OCI-LY3 (cell line): Measurements from ENCODE around the gene ZNF431.
"Not testable (repeated sequence)": the region's sequence is repeated elsewhere in the genome, so short reads cannot be mapped to it uniquely, and the experiment has no call there.

Experiments
- H2AFZ ChIP-seq: fragments of 200-600, 300-600 bp; shearing (Covaris generic); 2 replicates; pipeline ENCODE4 v1.6.0; 2014; ENCODE audit warnings: antibody characterized with exemption, low read depth, low read length
- H3K27ac ChIP-seq: fragments of 200-600, 300-600 bp; sonication (generic); 2 replicates; pipeline ENCODE4 v1.5.1; 2014; ENCODE audit warnings: mild to moderate bottlenecking, low read length, moderate library complexity, mixed read lengths
- H3K27me3 ChIP-seq: fragments of 200-600, 300-600 bp; sonication (generic); 2 replicates; pipeline ENCODE4 v1.6.1; 2014; ENCODE audit warnings: low read depth, low read length, mixed read lengths
- H3K36me3 ChIP-seq: fragments of 200-600, 300-600 bp; sonication (generic); replicated peaks from 2 replicates; pipeline ENCODE3; 2014; ENCODE audit warnings: low read depth, low read length, mixed read lengths
- H3K4me1 ChIP-seq: fragments of 300-600, 200-600 bp; sonication (generic); 2 replicates; pipeline ENCODE4 v1.6.1; 2014; ENCODE audit warnings: low read length, mixed read lengths
- H3K4me2 ChIP-seq: fragments of 200-600, 300-600 bp; sonication (generic); 2 replicates; pipeline ENCODE4 v1.6.1; 2014; ENCODE audit warnings: low read length, mixed read lengths
- H3K4me3 ChIP-seq: fragments of 300-600, 200-600 bp; sonication (generic); 2 replicates; pipeline ENCODE4 v1.5.1; 2014; ENCODE audit warnings: antibody characterized with exemption, mild to moderate bottlenecking, low read length, moderate library complexity
- H3K79me2 ChIP-seq: fragments of 300-600, 200-600 bp; shearing (Covaris generic); 2 replicates; pipeline ENCODE4 v1.6.1; 2014; ENCODE audit warnings: mild to moderate bottlenecking, low read length, mixed read lengths
- H3K9ac ChIP-seq: fragments of 300-600, 200-600 bp; shearing (Covaris generic); 2 replicates; pipeline ENCODE4 v1.6.0; 2014; ENCODE audit warnings: mild to moderate bottlenecking, low read length, moderate library complexity
- H3K9me3 ChIP-seq: fragments of 200-600, 300-600 bp; shearing (Covaris generic); 2 replicates; pipeline ENCODE4 v1.6.1; 2014; ENCODE audit warnings: low read length, mixed read lengths; ENCODE audit not compliant: insufficient read depth
- H4K20me1 ChIP-seq: fragments of 200-600, 300-600 bp; sonication (generic); 2 replicates; pipeline ENCODE4 v1.6.1; 2016; ENCODE audit warnings: low read length, mixed read lengths; ENCODE audit not compliant: insufficient read depth
- CTCF ChIP-seq: fragments of 200-600, 300-600 bp; sonication (generic); IDR thresholded peaks from 2 replicates; pipeline ENCODE4 v1.5.1; 2014; ENCODE audit warnings: antibody characterized with exemption, low read length, low read depth
- EZH2phosphoT487 ChIP-seq: fragments of 200-600 bp; shearing (Covaris generic); IDR thresholded peaks from 2 replicates; pipeline ENCODE4 v1.6.1; 2018; ENCODE audit warnings: antibody characterized with exemption, mixed run types, low read depth

Gene ZNF431

DNA sequence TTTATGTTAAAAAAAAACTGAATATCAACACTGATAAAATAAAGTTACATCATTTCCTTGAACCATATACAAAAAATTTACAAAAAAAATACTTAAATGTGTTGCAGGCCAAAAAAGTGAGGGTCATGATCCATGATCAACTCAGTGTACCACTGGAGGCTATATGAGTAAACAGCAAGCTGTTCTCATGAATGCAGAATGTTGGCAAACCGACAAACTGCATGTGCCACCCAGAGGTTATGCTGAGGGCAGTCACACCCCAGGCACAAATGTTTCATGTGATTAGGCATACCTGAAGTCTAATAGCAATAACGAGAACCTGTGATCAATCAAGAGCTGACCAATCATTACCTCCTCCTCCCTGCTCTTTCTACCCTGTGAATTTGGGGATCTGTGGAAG lies 91.9 kb downstream of the ZNF431 start:
- no peak overlapping the region for H3K4me3 ChIP-seq
- H3K27ac ChIP-seq = no peak overlapping the region
- no peak for TF ChIP-seq EZH2phosphoT487
- no peak for TF ChIP-seq CTCF
- H3K36me3 ChIP-seq = no peaks in the 10 kb centered on the region
- H3K79me2 ChIP-seq = no peaks in the 10 kb centered on the region
- no peaks in the 10 kb centered on the region for H3K4me1 ChIP-seq
- no peak overlapping the region for H2AFZ ChIP-seq
- H3K9ac ChIP-seq = no peak overlapping the region
- H3K9me3 ChIP-seq = peaks cover 2% of the 10 kb centered on the region; the same call in 1 of the 2 replicates
- no peaks in the 10 kb centered on the region for H4K20me1 ChIP-seq
- H3K4me2 ChIP-seq = no peak overlapping the region
- no peaks in the 10 kb centered on the region for H3K27me3 ChIP-seq

DNA sequence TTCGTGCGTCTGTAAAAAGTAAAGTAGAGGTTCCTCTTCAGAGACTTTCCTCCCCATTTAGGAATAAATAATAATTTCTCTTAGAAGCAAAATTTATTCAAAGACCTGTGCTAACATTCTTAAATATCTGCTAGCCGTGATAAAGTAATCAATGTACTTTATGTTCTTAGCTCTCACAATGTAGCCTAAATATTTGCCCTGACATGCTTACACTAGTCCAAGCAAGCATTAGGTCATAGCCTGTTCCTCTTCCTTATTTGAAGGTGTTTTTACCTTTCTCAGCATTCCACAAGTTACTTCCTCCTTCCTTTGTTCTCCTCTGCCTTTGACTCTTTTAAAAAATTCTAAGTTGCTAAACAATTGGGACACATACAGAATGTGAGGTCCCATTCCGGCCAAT lies 94.9 kb downstream of the ZNF431 start:
- not testable (repeated sequence) for H2AFZ ChIP-seq, H3K4me1 ChIP-seq, H4K20me1 ChIP-seq, H3K9ac ChIP-seq, H3K79me2 ChIP-seq, H3K27ac ChIP-seq, H3K27me3 ChIP-seq, H3K9me3 ChIP-seq, H3K36me3 ChIP-seq, H3K4me2 ChIP-seq, H3K4me3 ChIP-seq

DNA sequence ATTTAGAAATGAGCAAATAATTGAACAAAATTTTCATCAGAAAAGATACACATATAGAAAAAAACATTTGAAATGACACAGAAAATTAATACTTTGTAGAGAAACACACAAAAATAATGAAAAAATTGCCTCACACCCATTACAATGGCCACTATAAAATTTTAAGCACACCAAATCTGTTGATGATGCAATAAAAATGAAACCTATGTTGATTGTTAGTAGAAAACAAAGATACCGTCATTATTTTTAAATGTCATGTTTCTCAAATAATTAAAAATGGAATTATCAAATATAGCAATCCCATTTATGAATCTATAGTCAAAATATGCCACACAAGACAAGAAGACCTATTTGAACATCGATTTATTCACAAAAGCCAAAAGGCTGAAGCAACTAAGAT lies 96.8 kb downstream of the ZNF431 start:
- H3K4me2 ChIP-seq = no peak overlapping the region
- no peaks in the 10 kb centered on the region for H4K20me1 ChIP-seq
- H3K9me3 ChIP-seq = no peaks in the 10 kb centered on the region
- H3K4me3 ChIP-seq = no peak overlapping the region
- no peak overlapping the region for H2AFZ ChIP-seq
- H3K4me1 ChIP-seq = no peaks in the 10 kb centered on the region
- H3K79me2 ChIP-seq = no peaks in the 10 kb centered on the region
- H3K36me3 ChIP-seq = no peaks in the 10 kb centered on the region
- no peak for TF ChIP-seq EZH2phosphoT487
- TF ChIP-seq CTCF = no peak
- H3K27me3 ChIP-seq = no peaks in the 10 kb centered on the region
- H3K27ac ChIP-seq = no peak overlapping the region
- no peak overlapping the region for H3K9ac ChIP-seq
